Measurements from ENCODE around the gene NOS1. TPM values are rescaled to one million over a fixed set of nuclear protein-coding genes. Genes with fewer than 3 reads are reported as not detected.

The NOS1 gene
- total and polyA plus RNA-seq, 12 donors = 0.01 to 2.8 (median 0.45) TPM; not detected in 1

- DNase-seq (no peak), ATAC-seq (no peak)
- no peaks in the 10 kb centered on the region for H3K4me1 ChIP-seq
- H3K36me3 ChIP-seq = no peaks in the 10 kb centered on the region
- H3K27ac ChIP-seq = no peak overlapping the region
- H3K9me3 ChIP-seq = no peaks in the 10 kb centered on the region
- WGBS, 2 donors = 72 to 78% methylated on average over 9 of the region's 9 CpGs
- no peak for TF ChIP-seq CTCF (IDR thresholded peaks at IDR 0.05)
- intact Hi-C loops (cut with DNase I) = no loop called here
- H3K4me3 ChIP-seq = no peak overlapping the region
- peaks cover 0 to 36% (median 0%) of the 10 kb centered on the region in 7 donors for H3K27me3 ChIP-seq
Observed at GRCh38 chr12:117388951-117389446, 27.6 kb upstream of the NOS1 start.

- intact Hi-C loops (cut with DNase I) = no loop called here
Observed at GRCh38 chr12:117387832-117388231, 26.4 kb upstream of the NOS1 start.

DNA sequence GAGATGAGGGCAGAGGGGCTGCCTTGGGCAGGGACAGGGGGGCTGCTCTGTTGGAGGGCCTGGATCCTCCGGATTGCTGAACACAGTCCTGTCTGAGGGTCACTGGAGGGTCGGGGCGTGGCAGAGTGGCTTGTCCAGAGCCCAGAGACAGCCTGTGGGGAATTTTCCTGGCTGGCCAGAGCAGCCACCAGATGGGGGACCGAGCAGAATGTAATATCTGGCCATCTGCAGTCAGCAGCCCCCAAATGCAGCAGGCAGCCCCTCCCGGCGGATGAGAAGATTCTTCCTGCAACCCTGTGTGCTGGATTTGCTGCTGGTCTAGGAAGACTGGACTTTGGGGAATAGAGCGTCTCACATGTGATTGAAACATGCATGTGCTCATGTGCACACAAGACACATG lies 23.3 kb upstream of the NOS1 start:
- Histone ChIP-seq H3K4me1 (no peaks in the 10 kb centered on the region), H3K4me3 (no peak overlapping the region), H3K27ac (no peak overlapping the region), H3K9me3 (peaks cover 0 to 6% (median 0%) of the 10 kb centered on the region in 11 donors), H3K27me3 (peaks cover 0 to 28% (median 0%) of the 10 kb centered on the region in 7 donors), H3K36me3 (no peaks in the 10 kb centered on the region)
- intact Hi-C loops (cut with DNase I) = no loop called here
- no peak for TF ChIP-seq CTCF (IDR thresholded peaks at IDR 0.05)
- ATAC-seq = no peak
- WGBS, 2 donors = 69 to 71% methylated on average over 7 of the region's 7 CpGs
- DNase-seq = no peak

More at GRCh38 chr12:117387832-117388231, 26.4 kb upstream of the NOS1 start:
- WGBS, 2 donors = 55 to 59% methylated on average over 8 of the region's 8 CpGs
- no peak for ATAC-seq
- peaks cover 0 to 36% (median 0%) of the 10 kb centered on the region in 7 donors for H3K27me3 ChIP-seq
- no peak overlapping the region for H3K4me3 ChIP-seq
- no peaks in the 10 kb centered on the region for H3K9me3 ChIP-seq
- H3K27ac ChIP-seq = no peak overlapping the region
- no peaks in the 10 kb centered on the region for H3K4me1 ChIP-seq
- DNase-seq = no peak
- TF ChIP-seq CTCF (IDR thresholded peaks at IDR 0.05) = no peak
- no peaks in the 10 kb centered on the region for H3K36me3 ChIP-seq

DNA sequence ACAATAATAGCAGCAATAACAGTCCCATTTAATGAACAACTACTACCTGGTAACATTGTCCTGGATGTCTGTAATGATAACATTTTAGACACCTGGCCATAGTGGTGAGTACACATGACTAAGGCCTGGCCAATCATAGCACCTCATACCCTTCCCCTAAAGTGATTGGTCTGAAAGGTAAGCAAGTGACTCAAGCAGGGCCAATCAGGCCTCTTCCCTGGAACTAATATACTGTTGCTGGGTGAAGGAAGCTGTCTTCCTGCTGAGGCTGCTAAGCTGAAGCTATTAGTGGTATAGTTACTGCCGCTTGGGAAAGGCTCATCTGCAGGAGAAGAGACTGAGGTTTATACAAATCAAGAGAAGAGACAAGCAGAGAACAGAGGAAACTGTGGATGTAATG lies 18.7 kb upstream of the NOS1 start:
- peaks cover 0 to 20% (median 0%) of the 10 kb centered on the region in 7 donors for H3K27me3 ChIP-seq
- WGBS, 2 donors = 66 to 89% methylated on average over 1 of the region's 1 CpG
- intact Hi-C loops (cut with DNase I) = no loop called here

More for the DNA sequence above, 18.7 kb upstream of the NOS1 start:
- H3K9me3 ChIP-seq = peaks cover 0 to 9% (median 0%) of the 10 kb centered on the region in 11 donors
- no peak for TF ChIP-seq CTCF (IDR thresholded peaks at IDR 0.05)
- no peak for DNase-seq
- H3K4me3 ChIP-seq = no peak overlapping the region
- no peaks in the 10 kb centered on the region for H3K36me3 ChIP-seq
- ATAC-seq = no peak
- H3K27ac ChIP-seq = no peak overlapping the region
- no peaks in the 10 kb centered on the region for H3K4me1 ChIP-seq
